WTC11 (cell line): Measurements from ENCODE around the gene SEMA4D. TPM values are rescaled to one million over a fixed set of nuclear protein-coding genes. Genes with fewer than 3 reads are reported as not detected.
"Not testable (repeated sequence)": the region's sequence is repeated elsewhere in the genome, so short reads cannot be mapped to it uniquely, and the experiment has no call there.

Source experiments
- ATAC-seq: fragments of 200-7000 bp; cut with Tn5 transposase; 2 replicates; pipeline ENCODE4 v1.10.0; 2021; ENCODE audit warnings: mild to moderate bottlenecking, moderate library complexity
- CTCF ChIA-PET: fragments of 300-600 bp; sonication (Branson Sonifier 250); formaldehyde crosslinking; loops from one replicate; lab custom pipeline; 2021; ENCODE audit warnings: antibody characterized with exemption; lab: Charles Lee
- POLR2A ChIA-PET: fragments of 350-600 bp; sonication (Branson Sonifier 250); formaldehyde crosslinking; loops from one replicate; lab custom pipeline; 2021; ENCODE audit warnings: antibody characterized with exemption; lab: Charles Lee
- DNase-seq: peaks from one replicate; pipeline ENCODE4 v3.0.0; 2021; ENCODE audit warnings: low spot score
- H3K27ac Mint-ChIP-seq: 2 replicates; pipeline ENCODE4 v1.8.0; 2021; ENCODE audit warnings: mixed read lengths
- H3K27me3 Mint-ChIP-seq: 2 replicates; pipeline ENCODE4 v1.8.0; 2021; ENCODE audit warnings: low read depth, mild to moderate bottlenecking, moderate library complexity, mixed read lengths
- H3K36me3 Mint-ChIP-seq: 2 replicates; pipeline ENCODE4 v1.8.0; 2021; ENCODE audit warnings: mixed read lengths
- H3K4me1 Mint-ChIP-seq: 2 replicates; pipeline ENCODE4 v1.8.0; 2022; ENCODE audit warnings: mixed read lengths
- H3K4me3 Mint-ChIP-seq: 2 replicates; pipeline ENCODE4 v1.8.0; 2021; ENCODE audit warnings: mild to moderate bottlenecking, moderate library complexity, mixed read lengths
- H3K9me3 Mint-ChIP-seq: 2 replicates; pipeline ENCODE4 v1.8.0; 2021; ENCODE audit warnings: mixed read lengths
- CBFB ChIP-seq: sonication (generic); formaldehyde crosslinking; IDR thresholded peaks from 2 replicates; pipeline ENCODE4 v1.8.1; 2022; ENCODE audit warnings: mild to moderate bottlenecking, low read depth, missing genetic modification reagents
- GRHL2 ChIP-seq: fragments of 250-450 bp; sonication (Bioruptor Pico); IDR thresholded peaks from 2 replicates; pipeline ENCODE4 v1.8.0; 2022; ENCODE audit warnings: mild to moderate bottlenecking, moderate library complexity; ENCODE audit not compliant: insufficient replicate concordance, severe bottlenecking
- GTF2I ChIP-seq: fragments of 250-450 bp; sonication (Bioruptor Pico); conservative IDR thresholded peaks from 2 replicates; pipeline ENCODE4 v1.4.0; 2021; ENCODE audit warnings: mild to moderate bottlenecking
- HMGA2 ChIP-seq: fragments of 250-450 bp; sonication (Bioruptor Pico); IDR thresholded peaks from 2 replicates; pipeline ENCODE4 v1.4.0; 2021; ENCODE audit warnings: mild to moderate bottlenecking, moderate library complexity
- RORB ChIP-seq: fragments of 250-450 bp; sonication (Bioruptor Pico); IDR thresholded peaks from 2 replicates; pipeline ENCODE4 v1.9.0; 2021; ENCODE audit warnings: mild to moderate bottlenecking
- SOX15 ChIP-seq: fragments of 250-450 bp; sonication (Bioruptor Pico); IDR thresholded peaks from 2 replicates; pipeline ENCODE4 v1.9.0; 2021; ENCODE audit warnings: mild to moderate bottlenecking
- ZNF219 ChIP-seq: sonication (generic); formaldehyde crosslinking; IDR thresholded peaks from 2 replicates; pipeline ENCODE4 v1.8.0; 2023; ENCODE audit warnings: missing genetic modification reagents, mild to moderate bottlenecking, borderline replicate concordance
- ZNF263 ChIP-seq: sonication (generic); formaldehyde crosslinking; IDR thresholded peaks from 2 replicates; pipeline ENCODE4 v1.8.1; 2022; ENCODE audit warnings: low read depth, mild to moderate bottlenecking, moderate library complexity, missing genetic modification reagents
- ZNF317 ChIP-seq: sonication (generic); formaldehyde crosslinking; IDR thresholded peaks from 2 replicates; pipeline ENCODE4 v1.8.1; 2023; ENCODE audit warnings: low read depth, mild to moderate bottlenecking, moderate library complexity, missing genetic modification reagents, borderline replicate concordance
- total RNA-seq: library from RNA; stranded (reverse); gene quantifications from 3 replicates; pipeline ENCODE4 v1.2.3, GENCODE V29; 2021
- TF ChIP-seq, protein P1 (sequence below): fragments of 250-450 bp; sonication (Bioruptor Pico); conservative IDR thresholded peaks from 2 replicates; pipeline ENCODE4 v1.9.0; 2021; ENCODE audit warnings: mild to moderate bottlenecking
- TF ChIP-seq, protein P2 (sequence below): fragments of 250-450 bp; sonication (Bioruptor Pico); IDR thresholded peaks from 2 replicates; pipeline ENCODE4 v1.9.0; 2021; ENCODE audit warnings: mild to moderate bottlenecking
- TF ChIP-seq, protein P3 (sequence below): fragments of 250-450 bp; sonication (Bioruptor Pico); IDR thresholded peaks from 2 replicates; pipeline ENCODE4 v2.1.2; 2022; ENCODE audit warnings: mild to moderate bottlenecking, moderate library complexity

SEMA4D gene
- total RNA-seq, 1 experiment from 2014 or later = 67.8 TPM

DNA sequence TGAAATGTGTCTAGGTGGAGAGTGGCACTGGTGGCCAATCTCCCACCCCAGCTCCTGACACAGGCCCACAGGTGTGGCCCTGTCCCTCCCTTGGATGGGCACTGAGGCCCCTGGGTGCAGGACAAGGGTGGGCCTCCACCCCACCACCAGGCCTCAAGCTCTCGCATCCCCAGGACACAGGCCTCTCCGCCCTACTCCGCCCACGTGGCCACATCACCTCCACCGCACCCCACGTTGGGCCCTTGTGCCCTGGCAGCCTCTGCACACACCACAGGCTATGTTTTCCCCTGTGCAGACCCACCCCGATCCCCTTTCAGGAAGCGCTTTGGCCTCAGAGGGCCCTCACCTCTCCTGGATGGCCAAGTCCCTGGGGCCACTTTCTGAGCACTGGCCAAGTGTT lies 124.9 kb downstream of the SEMA4D start (continued):
- TF ChIP-seq, protein P1, sequence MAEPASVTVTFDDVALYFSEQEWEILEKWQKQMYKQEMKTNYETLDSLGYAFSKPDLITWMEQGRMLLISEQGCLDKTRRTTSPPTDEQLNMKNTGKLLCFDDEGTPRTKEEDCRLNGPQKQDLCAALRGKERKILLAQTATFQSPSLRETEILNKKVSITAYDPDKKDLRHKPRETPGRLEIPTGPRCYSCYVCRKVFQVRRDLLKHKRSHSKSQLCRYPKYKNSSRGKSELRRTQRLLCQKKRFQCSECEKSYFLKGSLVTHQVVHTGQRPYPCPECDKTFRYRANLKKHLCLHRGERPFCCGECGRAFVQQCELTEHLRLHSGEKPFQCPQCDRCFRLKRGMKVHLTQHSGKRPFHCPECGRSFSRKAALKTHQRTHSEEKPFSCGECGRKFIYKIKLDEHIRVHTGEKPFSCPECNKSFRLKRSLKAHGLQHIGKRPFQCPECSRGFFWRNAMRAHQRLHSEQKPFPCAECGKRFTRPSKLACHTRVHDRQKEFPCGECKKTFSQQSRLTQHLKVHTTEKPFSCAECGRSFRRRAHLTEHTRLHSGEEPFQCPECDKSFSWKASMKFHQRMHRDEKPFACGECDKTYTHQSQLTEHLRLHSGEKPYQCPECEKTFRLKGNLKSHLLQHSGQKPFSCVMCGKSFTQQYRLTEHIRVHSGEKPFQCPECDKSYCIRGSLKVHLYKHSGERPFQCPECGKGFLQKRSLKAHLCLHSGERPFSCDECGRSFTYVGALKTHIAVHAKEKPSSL (CRISPR knock-in tag) = no peak
- TF ChIP-seq GTF2I (CRISPR knock-in tag) = no peak

DNA sequence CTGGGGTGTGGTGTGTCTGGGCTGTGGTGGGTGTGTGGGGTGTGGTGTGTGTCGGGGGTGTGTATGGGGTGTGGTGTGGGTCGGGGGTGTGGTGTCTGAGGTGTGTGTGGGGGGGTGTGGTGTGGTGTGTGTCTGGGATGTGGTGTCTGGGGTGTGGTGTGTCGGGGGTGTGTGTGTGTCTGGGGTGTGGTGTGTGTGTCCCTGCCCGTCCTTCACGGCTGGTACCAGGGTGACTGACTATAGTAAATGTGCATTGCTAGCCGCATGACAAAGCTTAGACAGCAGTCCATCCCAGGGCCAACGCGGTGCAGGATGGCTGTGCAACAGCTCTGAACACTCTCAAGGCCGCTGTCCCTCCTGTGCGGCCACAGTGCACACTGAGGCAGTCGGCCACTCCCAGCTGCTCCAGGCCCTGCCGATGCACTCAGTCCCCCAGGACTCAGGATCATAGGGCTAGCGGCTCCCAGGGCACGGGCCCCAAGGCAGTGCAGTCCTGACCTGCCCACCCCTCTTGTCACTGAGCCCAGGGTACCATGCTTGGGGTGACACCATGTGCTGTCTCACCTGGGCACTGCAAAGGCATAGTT lies 125.6 kb downstream of the SEMA4D start:
- peaks cover 6% of the 10 kb centered on the region for H3K4me1 Mint-ChIP-seq
- H3K27me3 Mint-ChIP-seq = no peaks in the 10 kb centered on the region
- no peak overlapping the region for H3K4me3 Mint-ChIP-seq
- ChIA-PET CTCF (interaction anchor here (0.7 to 1.8 kb wide), 2 partner anchors 176 to 221 kb away, joined by 4 read pairs; no protein-coding TSS in a partner anchor), POLR2A (no interaction called here)
- peaks cover 9% of the 10 kb centered on the region for H3K36me3 Mint-ChIP-seq
- TF ChIP-seq ZNF263 = no peak
- TF ChIP-seq RORB = no peak
- TF ChIP-seq, protein P2, sequence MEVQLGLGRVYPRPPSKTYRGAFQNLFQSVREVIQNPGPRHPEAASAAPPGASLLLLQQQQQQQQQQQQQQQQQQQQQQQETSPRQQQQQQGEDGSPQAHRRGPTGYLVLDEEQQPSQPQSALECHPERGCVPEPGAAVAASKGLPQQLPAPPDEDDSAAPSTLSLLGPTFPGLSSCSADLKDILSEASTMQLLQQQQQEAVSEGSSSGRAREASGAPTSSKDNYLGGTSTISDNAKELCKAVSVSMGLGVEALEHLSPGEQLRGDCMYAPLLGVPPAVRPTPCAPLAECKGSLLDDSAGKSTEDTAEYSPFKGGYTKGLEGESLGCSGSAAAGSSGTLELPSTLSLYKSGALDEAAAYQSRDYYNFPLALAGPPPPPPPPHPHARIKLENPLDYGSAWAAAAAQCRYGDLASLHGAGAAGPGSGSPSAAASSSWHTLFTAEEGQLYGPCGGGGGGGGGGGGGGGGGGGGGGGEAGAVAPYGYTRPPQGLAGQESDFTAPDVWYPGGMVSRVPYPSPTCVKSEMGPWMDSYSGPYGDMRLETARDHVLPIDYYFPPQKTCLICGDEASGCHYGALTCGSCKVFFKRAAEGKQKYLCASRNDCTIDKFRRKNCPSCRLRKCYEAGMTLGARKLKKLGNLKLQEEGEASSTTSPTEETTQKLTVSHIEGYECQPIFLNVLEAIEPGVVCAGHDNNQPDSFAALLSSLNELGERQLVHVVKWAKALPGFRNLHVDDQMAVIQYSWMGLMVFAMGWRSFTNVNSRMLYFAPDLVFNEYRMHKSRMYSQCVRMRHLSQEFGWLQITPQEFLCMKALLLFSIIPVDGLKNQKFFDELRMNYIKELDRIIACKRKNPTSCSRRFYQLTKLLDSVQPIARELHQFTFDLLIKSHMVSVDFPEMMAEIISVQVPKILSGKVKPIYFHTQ (CRISPR knock-in tag) = no peak
- no peak for TF ChIP-seq SOX15 (CRISPR knock-in tag)
- TF ChIP-seq CBFB (CRISPR knock-in tag) = no peak
- TF ChIP-seq HMGA2 (CRISPR knock-in tag) = no peak
- TF ChIP-seq, protein P3, sequence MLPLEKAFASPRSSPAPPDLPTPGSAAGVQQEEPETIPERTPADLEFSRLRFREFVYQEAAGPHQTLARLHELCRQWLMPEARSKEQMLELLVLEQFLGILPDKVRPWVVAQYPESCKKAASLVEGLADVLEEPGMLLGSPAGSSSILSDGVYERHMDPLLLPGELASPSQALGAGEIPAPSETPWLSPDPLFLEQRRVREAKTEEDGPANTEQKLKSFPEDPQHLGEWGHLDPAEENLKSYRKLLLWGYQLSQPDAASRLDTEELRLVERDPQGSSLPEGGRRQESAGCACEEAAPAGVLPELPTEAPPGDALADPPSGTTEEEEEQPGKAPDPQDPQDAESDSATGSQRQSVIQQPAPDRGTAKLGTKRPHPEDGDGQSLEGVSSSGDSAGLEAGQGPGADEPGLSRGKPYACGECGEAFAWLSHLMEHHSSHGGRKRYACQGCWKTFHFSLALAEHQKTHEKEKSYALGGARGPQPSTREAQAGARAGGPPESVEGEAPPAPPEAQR (CRISPR knock-in tag) = no peak
- no peak for TF ChIP-seq GRHL2
- TF ChIP-seq ZNF317 (CRISPR knock-in tag) = no peak
- no peak for TF ChIP-seq ZNF219 (CRISPR knock-in tag)
- DNase-seq (no peak), ATAC-seq (peak; percentile 41; the same call in 1 of the 2 replicates)
- H3K9me3 Mint-ChIP-seq = no peaks in the 10 kb centered on the region
- H3K27ac Mint-ChIP-seq = no peak overlapping the region

DNA sequence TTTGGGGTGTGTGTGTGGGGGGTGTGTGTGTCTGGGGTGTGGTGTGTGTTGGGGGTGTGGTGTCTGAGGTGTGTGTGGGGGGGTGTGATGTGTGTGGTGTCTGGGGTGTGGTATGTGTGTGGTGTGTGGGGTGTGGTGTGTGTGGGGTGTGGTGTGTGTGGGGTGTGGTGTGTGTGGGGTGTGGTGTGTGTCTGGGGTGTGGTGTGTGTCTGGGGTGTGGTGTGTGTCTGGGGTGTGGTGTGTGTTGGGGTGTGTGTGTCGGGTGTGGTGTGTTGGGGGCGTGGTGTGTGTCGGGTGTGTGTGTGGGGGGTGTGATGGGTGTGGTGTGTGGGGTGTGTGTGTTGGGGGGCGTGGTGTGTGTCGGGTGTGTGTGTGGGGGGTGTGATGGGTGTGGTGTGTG lies 126.1 kb downstream of the SEMA4D start:
- H3K4me3 Mint-ChIP-seq, H3K9me3 Mint-ChIP-seq, DNase-seq, ATAC-seq, H3K27ac Mint-ChIP-seq, H3K4me1 Mint-ChIP-seq, H3K36me3 Mint-ChIP-seq, POLR2A ChIA-PET, H3K27me3 Mint-ChIP-seq: not testable (repeated sequence)
- CTCF ChIA-PET = interaction anchor here (0.7 to 1.8 kb wide), 2 partner anchors 177 to 221 kb away, joined by 4 read pairs; no protein-coding TSS in a partner anchor

DNA sequence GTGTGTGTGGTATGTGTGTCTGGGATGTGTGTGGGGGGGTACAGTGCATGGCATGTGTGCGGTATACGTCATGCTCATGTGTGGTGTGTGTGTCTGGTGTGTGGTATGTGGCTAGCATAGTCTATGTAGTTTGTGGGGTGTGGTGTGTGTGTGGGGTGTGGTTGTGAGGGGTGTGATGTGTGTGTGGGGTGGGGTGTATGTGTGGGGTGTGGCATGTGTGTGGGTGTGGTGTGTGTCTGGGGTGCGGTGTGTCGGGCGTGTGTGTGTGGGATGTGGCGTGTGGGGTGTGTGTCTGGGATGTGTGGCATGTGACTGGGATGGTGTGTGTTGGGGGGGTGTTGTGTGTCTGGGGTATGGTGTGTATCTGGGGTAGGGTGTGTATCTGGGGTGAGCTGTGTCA lies 127.3 kb downstream of the SEMA4D start:
- ATAC-seq (no peak), DNase-seq (no peak)
- ChIA-PET POLR2A (no interaction called here), CTCF (no interaction called here)
- H3K4me1 Mint-ChIP-seq = peaks cover 2% of the 10 kb centered on the region
- no peak overlapping the region for H3K27ac Mint-ChIP-seq
- no peak for TF ChIP-seq CBFB (CRISPR knock-in tag)
- TF ChIP-seq, protein P2 (CRISPR knock-in tag) = no peak
- H3K27me3 Mint-ChIP-seq = no peaks in the 10 kb centered on the region
- H3K9me3 Mint-ChIP-seq = no peaks in the 10 kb centered on the region
- no peak overlapping the region for H3K4me3 Mint-ChIP-seq
- H3K36me3 Mint-ChIP-seq = no peaks in the 10 kb centered on the region
